ENCODE results near the gene SIGLEC12.
"Not testable (repeated sequence)": the region's sequence is repeated elsewhere in the genome, so short reads cannot be mapped to it uniquely, and the experiment has no call there.

SIGLEC12 gene

DNA sequence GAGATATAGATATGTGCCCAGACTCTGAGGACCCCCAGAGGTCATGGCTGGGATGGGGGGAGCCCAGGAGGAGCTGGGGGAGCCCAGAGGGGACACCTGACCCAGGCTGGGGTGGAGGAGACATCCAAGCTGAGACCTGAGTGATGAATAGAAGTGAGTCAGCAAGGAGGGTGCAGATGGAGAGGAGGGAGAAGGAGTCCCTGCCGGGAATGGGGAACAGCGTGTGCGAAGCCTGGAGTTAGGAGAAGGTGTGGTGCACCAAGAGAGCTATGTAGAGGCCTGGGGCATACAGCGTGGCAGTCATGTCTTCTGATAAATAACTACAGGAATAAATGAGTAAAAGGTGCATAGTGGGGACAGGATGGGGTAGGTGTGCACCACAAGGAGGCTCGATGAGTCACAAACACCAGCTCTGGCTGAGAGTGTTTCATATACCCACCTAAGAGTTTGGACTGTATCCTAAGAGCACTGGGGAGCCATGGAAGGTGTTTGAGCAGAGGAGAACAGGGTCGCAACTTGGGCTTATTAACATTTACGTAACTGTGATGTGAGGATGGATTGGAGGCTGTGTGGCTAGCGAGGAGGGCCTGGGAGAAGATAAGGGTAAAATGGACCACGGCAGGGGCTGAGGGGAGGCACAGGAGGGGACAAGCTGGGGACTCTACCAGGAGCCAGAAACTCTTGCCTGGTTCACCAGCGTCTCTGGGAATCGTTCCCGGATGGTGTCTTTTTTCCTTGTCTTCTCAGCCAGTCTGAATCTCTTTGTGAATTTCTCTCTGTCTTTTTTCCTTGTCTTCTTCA is 21.9 kb downstream of the SIGLEC12 start:
- DNase-seq: no peak

DNA sequence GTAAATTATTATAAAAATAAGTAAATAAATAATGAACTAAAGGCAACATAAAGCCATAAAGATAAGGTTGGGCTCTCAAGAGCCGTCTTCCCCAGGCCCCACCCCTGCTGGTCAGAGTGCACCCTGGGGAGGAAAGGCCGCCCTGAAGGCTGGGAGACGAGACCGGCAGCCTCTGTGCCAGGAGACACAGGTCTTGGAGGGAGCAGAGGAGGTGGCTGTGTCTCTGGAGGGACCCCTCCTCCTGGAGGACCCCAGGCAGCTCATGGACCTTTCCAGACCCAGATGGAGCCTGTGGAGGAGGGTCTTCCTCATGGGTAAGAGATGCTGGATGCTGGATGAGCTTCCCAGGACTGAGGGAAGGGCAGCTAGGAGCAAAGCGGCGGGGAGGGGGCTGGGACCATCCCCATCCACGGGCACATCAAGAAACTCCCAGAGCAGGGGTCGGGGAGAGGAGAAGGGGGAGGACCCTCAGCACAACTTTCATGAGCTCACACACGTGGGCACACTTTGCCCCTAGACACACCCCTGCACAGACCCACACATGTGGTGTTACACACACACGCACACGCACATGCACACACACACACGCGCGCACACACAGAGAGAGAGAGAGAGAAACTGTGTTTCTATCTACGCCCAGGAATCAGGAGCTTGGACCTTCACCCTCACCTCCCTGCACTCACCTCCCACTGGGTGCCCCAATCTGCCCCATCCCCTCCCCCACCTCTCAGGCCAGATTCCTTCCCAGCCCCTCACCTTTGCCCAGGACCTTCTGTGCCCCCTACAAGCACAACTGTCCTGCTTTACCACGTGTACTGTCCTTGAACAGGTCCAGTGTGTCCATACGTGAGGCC is 23.0 kb downstream of the SIGLEC12 start, which contains the start of gene CEACAM18:
Gene CEACAM18 (plus strand): TSS at position 159 of the 854 bp plus-strand sequence.
- no peak for DNase-seq

GRCh38 chr19:51477344-51477743 is 24.3 kb downstream of the SIGLEC12 start:
- no peak for DNase-seq

DNA sequence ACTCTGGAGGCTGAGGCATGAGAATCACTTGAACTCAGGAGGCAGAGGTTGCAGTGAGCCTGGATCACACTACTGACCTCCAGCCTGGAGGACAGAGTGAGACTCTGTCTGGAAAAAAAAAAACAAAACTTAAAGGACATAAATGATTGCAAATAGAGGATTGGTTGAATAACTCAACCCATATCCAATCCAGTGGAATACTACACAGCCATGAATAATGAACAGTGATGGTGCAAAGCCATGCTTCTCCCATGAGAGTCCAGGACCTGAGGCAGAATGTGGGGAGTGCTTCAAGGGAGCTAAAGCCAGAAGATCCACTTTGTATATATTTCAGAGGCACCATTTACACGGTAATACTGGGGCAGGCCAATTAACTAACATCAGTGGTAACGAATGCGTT is 25.4 kb downstream of the SIGLEC12 start:
- DNase-seq: no peak

DNA sequence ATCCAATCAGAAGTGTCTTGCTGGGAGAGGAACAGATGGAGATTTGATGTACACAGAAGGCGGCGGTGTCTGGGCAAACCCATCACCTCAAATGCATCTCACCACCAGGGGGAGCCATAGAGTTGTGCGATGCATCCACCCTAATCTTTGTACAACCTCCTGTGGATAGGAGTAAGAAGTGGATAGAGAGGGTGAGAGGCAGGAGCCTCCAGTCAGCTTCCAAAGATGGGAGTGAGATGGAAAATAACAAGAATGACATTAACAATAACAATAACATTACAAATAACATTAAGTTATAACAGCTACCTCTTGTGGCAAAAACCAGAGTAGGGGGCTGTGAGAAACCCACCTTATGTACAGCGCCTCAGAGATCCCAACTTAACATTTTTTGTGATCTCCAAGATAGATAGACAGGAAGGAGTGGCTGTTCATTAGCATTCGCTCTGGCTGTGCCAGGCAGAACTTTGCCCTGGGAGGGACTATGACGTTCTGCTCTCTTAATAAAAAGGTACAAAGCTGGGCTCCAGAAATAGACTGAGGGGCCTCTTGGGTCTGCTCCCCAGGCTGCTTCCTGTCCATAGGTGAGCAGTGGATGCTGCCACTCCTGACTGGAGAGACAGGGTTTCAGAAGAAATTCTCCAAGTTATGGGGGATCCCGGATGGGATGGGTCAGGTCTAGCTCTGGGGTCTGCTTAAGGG is 28.4 kb downstream of the SIGLEC12 start:
- DNase-seq: peak in 8 of 14 donors; percentile 6 to 67 (median 30)

GRCh38 chr19:51472607-51473006 is 29.0 kb downstream of the SIGLEC12 start:
- no peak for DNase-seq

DNA sequence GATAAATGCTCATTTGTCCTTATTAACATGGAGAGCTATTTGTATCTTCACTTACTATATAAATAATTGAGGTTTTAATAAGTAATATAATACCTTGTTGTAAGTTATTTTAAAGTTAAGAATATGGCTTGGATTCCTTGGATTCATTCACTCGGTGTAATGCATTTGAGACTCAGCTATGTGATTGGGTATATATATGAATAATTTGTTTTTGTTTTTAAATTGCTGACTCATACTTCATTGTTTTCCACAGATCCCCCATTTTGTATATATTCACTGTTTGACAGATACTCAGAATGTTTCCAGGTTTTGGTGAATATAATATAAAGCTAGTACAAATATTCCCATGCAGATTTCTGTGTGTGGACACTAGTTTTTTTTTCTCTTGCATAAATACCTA is 30.1 kb downstream of the SIGLEC12 start:
- no peak for DNase-seq

DNA sequence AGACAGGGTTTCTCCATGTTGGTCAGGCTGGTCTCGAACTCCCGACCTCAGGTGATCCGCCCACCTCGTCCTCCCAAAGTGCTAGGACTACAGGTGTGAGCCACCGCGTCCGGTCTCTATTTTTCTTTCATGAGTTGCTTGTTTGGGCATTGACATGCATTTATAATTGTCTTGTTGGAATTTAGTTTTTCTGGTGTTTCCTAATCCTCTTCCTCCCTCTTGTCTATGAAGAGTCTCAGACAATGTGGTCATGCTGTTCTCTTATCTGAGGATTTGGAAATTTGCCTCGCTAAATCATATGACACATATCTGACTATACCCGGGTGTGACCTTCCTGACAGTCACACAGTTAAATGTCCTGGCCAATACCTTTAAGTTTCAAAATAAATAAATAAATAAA is 30.6 kb downstream of the SIGLEC12 start:
- no peak for DNase-seq

DNA sequence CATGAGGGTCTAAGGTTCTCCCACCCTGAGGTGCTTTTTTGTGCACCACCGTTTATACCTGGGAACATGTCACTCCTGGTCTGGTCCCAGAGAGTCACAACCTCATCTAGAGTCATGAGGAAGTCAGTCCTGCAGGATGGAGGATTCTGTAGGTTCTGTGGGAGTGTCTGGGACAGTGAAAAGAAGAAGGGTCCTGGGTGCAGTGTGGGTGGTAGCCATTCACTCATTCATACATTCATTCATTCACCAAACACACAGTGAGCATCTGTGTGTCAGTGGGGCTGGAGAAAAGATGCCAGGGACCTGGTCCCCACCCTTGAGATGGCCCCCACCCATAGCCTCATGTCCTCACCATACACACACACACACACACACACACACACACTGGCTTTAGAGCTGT is 32.0 kb downstream of the SIGLEC12 start:
- DNase-seq: no peak

GRCh38 chr19:51469162-51469561 is 32.4 kb downstream of the SIGLEC12 start:
- DNase-seq: no peak

DNA sequence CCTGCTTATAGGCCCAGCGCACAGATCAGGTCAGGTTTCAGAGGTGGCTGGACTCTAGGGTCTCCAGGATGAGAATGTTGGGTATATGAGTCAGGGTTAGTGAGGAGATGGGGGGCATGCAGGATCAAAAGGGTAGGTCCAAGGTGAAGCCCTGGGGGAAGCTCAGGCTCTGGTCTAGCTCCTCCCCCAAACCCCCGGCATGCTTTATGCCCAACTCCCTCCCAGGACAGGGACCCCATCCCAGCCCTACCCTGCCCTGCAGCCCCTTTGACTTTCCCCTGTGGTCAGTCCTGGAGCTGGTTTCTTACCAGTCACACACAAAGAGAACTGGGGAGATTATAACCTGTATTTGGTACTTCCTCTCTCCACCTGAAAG is 33.1 kb downstream of the SIGLEC12 start:
- DNase-seq: no peak

- no peak for DNase-seq
Measured at GRCh38 chr19:51467864-51468544, 33.6 kb downstream of the SIGLEC12 start.

DNA sequence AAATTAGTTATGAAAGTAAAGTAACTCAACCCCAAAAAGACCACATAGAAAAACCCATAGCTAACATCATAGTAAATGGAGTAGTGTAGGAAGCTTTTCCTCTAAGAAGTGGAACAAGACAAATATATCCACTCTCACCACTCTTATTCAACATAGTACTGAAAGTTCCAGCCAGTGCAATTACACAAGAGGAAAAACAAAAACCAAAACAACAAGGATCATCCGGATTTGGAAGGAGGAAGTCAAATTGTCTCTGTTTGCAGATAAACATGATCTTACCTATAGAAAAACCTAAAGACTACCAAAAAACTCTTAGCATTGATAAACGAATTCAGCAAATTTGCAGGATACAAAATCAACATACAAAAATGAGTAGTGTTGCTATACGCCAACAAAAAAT is 34.9 kb downstream of the SIGLEC12 start:
- no peak for DNase-seq

DNA sequence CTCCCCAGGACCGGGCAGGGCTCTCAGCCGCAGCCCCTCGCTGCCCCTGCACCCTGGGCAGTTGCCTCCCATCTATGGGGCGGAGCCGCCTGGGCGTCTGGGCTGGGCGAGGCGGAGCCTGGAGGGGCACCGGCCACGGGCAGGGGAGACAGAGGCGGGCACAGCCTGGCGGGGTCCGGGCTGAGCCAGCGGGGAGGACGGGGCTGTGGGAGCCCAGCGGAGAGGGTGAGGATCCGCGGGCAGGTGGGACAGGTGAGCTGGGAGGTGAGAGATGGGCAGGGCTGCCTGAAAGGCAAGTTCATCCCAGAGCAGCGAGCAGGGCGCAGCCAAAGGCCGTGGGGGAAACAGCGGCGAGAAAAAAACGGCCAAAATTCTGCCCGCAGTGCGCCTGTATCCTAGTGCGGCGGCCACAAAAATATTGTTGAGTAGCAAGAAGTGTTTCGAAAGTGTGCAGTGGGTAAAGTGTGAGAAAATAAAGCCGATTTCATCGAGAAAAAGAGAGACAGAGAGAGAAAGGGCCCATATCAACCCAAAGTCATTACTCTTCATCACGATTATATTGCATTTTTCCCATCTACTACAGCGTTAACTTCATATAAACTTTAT is 37.5 kb downstream of the SIGLEC12 start:
- not testable (repeated sequence) for DNase-seq

GRCh38 chr19:51462681-51463080 is 38.9 kb downstream of the SIGLEC12 start:
- DNase-seq: no peak

DNA sequence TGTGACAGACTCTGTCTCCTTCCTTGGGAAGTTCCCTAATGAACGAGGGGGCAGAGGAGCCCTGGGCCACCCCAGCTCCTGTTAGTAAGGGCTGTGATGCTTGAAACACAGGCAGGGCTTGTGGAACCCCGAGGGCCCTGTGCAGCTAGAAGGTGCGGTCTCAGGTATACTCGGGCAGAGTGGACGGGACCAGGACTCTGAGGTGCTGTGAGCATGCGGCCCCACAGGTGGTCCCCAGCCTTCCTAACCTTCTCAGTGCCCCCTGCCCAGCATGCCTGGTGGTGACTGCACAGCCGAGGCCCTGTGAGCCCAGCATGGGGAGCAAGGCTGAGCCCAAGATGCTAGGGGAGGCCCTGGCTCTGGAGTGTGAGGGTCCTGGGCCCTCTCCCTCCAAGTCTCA is 39.3 kb downstream of the SIGLEC12 start:
- no peak for DNase-seq

DNA sequence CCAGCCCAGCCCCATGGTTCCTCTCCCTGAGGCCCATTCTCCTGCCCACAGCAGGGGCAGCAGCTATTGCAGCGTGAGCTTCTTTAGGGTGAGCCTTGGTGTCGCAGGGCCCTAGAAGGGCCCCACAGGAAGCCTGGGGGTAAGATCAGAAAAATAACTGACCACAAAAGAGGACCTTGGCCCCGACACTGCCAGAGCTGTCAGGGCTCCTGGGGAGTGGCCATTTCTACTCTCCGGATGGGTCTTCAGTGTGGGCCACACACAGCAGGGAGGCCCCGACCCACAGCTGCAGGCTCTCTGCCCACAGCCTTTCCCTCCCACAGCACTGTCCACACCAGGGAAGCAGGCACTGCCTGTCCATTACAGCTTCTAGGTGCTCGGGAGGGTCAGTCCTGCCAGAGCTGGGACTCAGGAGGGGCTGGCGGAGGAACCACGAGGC is 39.9 kb downstream of the SIGLEC12 start:
- peak in 6 of 14 donors; percentile 6 to 46 (median 30) for DNase-seq

- no peak for DNase-seq
Measured at GRCh38 chr19:51460164-51460992, 41.2 kb downstream of the SIGLEC12 start.

DNA sequence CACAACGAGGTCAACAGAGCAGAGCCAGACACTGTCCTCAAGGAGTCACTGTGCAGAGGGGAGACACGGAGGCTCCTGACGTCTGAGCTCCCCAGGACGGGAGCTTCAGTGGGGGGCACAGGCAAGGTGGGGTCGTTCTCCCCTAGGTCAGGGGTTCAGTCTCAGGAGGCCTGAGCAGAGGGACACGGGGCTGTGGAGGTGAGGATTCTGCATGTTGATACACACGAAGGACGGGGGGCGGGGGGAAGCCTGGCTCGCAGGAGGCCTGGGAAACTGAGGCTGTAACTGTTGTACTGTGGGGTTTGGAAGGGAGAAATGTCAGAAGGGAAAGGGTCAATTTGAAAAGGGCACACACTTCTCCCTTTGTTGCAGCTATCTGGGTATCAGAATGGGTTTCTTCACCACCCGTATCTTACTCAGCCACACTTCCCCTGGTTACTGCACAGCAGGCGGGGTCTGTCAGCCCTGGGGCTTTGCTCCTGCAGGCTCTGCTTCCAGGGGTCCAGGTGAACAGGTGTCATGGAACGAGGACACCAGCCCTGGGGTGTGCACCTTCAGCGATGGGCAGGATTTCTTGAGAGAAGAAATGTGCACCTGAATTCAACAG is 42.6 kb downstream of the SIGLEC12 start:
- no peak for DNase-seq

- DNase-seq: peak in 2 of 14 donors; percentile 8 to 9
Measured at GRCh38 chr19:51458051-51458645, 43.5 kb downstream of the SIGLEC12 start, which contains the start of gene SIGLEC8. Gene SIGLEC8, minus strand, starts transcription at chr19:51458454. Its CDS starts 67 bp downstream, at chr19:51458387.

All from C1 segment of cervical spinal cord (tissue), 14 donors.